Hepatocyte (in vitro differentiated cells): ENCODE measurements around the gene TOLLIP.

ENCODE experiments used
- EZH2 ChIP-seq: fragments of 200-600 bp; sonication (generic); IDR thresholded peaks from 2 replicates; pipeline ENCODE4 v1.6.1; 2016; ENCODE audit warnings: antibody characterized with exemption, mild to moderate bottlenecking, borderline replicate concordance
- EZH2phosphoT487 ChIP-seq: fragments of 200-600 bp; sonication (generic); IDR thresholded peaks from one replicate; pipeline ENCODE4 v1.6.1; 2018; ENCODE audit warnings: antibody characterized with exemption, mild to moderate bottlenecking, low read depth, moderate library complexity; ENCODE audit not compliant: unreplicated experiment, severe bottlenecking
- TF ChIP-seq, protein P1 (sequence below): fragments of 200-600 bp; sonication (generic); IDR thresholded peaks from 2 replicates; pipeline ENCODE4 v1.5.1; 2016; ENCODE audit warnings: antibody characterized with exemption, mild to moderate bottlenecking; ENCODE audit not compliant: poor library complexity

DNA sequence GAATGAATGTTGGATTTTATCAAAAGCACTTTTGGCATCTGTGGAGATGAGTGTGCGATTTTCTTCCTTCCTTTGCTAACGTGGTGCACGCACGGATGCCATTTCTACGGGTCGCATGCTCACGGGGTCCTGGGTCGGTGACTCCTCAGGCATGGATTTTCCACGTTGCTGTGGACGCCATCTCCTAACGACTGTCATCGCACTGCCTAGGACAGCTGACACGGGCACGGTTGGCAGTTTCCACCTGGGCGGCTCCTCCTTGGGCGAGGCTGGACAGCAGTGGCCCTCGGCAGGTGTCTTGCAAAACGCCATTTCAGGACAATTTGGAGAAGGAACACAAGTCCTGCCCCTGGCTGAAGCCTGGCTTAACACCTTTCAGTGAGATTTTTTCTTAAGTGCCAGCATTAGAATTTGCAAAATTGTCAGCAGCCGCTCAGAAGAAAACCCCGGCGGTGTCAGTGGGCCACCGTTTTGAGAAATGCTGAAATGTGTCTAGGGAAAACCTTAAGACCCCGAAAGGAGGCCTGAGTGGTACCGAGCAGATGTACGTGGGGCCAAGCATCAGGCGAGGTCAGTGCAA is 34.7 kb upstream of the TOLLIP start:
- TF ChIP-seq, protein P1, sequence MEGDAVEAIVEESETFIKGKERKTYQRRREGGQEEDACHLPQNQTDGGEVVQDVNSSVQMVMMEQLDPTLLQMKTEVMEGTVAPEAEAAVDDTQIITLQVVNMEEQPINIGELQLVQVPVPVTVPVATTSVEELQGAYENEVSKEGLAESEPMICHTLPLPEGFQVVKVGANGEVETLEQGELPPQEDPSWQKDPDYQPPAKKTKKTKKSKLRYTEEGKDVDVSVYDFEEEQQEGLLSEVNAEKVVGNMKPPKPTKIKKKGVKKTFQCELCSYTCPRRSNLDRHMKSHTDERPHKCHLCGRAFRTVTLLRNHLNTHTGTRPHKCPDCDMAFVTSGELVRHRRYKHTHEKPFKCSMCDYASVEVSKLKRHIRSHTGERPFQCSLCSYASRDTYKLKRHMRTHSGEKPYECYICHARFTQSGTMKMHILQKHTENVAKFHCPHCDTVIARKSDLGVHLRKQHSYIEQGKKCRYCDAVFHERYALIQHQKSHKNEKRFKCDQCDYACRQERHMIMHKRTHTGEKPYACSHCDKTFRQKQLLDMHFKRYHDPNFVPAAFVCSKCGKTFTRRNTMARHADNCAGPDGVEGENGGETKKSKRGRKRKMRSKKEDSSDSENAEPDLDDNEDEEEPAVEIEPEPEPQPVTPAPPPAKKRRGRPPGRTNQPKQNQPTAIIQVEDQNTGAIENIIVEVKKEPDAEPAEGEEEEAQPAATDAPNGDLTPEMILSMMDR: no peak
- TF ChIP-seq EZH2 (no peak), EZH2phosphoT487 (no peak)
